Gastrocnemius medialis (tissue), 4 donors: ENCODE measurements around the gene PKM. TPM values are rescaled to one million over a fixed set of nuclear protein-coding genes. Genes with fewer than 3 reads are reported as not detected.
"Not testable (repeated sequence)": the region's sequence is repeated elsewhere in the genome, so short reads cannot be mapped to it uniquely, and the experiment has no call there.

ENCODE experiments used
- ATAC-seq, 2 donors: fragments of 150-250 bp; one replicate each; pipeline ENCODE4 v1.9.1; 2016
- DNase-seq, 2 donors: peaks; one replicate each; pipeline ENCODE4 v3.0.0-alpha.2; 2019
- H3K27ac ChIP-seq, 4 donors: fragments of 200-600 bp; sonication (generic); 1 replicate in 1 of 4; 2 replicates in 3 of 4; pipeline ENCODE4 v1.5.1; 2016 to 2018; ENCODE audit warnings: mild to moderate bottlenecking in 2 of 4, moderate library complexity in 1 of 4
- H3K27me3 ChIP-seq, 3 donors: fragments of 200-600 bp; sonication (generic) in 2 of 3; 1 replicate in 1 of 3; 2 replicates in 2 of 3; pipeline versions ENCODE4 v1.5.1 to v1.6.0; 2016 to 2019; ENCODE audit warnings: mild to moderate bottlenecking in 1 of 3, moderate library complexity in 1 of 3
- H3K36me3 ChIP-seq, 2 donors: fragments of 200-600 bp; sonication (generic) in 1 of 2; one replicate each; pipeline ENCODE4 v1.5.1; 2017 to 2018
- H3K4me1 ChIP-seq, 2 donors: fragments of 200-600 bp; sonication (generic) in 1 of 2; one replicate each; pipeline ENCODE4 v1.5.1; 2016 to 2017; ENCODE audit warnings: mild to moderate bottlenecking in 2 of 2
- H3K4me3 ChIP-seq, 4 donors: fragments of 200-600 bp; sonication (generic) in 3 of 4; 1 replicate in 1 of 4; 2 replicates in 3 of 4; pipeline ENCODE4 v1.5.1; 2016 to 2019; ENCODE audit warnings: mild to moderate bottlenecking in 2 of 4
- H3K9me3 ChIP-seq, 3 donors: fragments of 200-600 bp; sonication (generic) in 2 of 3; 1 replicate in 1 of 3; 2 replicates in 2 of 3; pipeline ENCODE4 v1.5.1; 2016 to 2019
- POLR2A ChIP-seq, 2 donors: fragments of 450-650 bp; IDR thresholded peaks; one replicate each; pipeline ENCODE4 v1.6.1; 2017; ENCODE audit warnings: antibody characterized with exemption in 2 of 2, mild to moderate bottlenecking in 2 of 2, moderate library complexity in 2 of 2
- in situ Hi-C, 4 donors: fragments of 200-750 bp; cut with MboI; loops; one replicate each; pipeline versions ENCODE4 v1.15.0 to v1.8.0; 2017; ENCODE audit warnings: low sequenced_read_pairs in 4 of 4
- intact Hi-C: fragments of 100-400 bp; cut with DNase I; formaldehyde crosslinking; loops from one replicate; pipeline ENCODE4 v1.15.1; 2023; ENCODE audit warnings: low total_unique reads
- total RNA-seq, 4 donors: library from RNA; depleted of rRNA; stranded (reverse); fragments of >200 nt; gene quantifications; one replicate each; pipeline versions ENCODE4 v1.1.0 to v1.2.3, GENCODE V29; 2016
- TF ChIP-seq, protein P1 (sequence below), 5 experiments: fragments of 450-650 bp in 3 of 5; fragments of 200-600 bp in 2 of 5; sonication (generic) in 2 of 5; IDR thresholded peaks in 4 of 5; conservative IDR thresholded peaks in 1 of 5; 1 replicate in 4 of 5; 2 replicates in 1 of 5; pipeline ENCODE4 v1.5.1; 2016 to 2019; ENCODE audit warnings: antibody characterized with exemption in 5 of 5, mild to moderate bottlenecking in 3 of 5, moderate library complexity in 3 of 5

Gene PKM
- total RNA-seq, 4 donors from 2014 or later: 691 to 946 (median 810) TPM

DNA sequence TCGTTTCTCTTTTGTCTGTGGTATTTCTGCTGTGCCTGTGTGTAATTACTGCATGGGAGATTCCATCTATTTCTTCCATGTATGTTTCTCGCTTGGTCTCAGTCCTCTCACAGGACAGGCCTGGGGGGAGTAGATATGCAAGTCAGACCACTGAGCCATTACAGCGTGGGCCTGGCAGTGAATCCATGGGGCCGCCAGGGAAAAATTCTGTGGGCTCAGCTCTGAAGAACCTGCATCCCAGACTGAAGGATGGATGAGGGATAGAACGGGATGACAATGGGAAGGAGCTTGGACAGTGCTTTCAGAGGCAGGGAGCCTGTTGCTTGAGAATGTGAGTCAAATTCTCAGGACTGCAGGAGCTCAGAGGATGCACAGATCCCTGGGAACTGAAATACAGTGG is 58.2 kb downstream of the PKM start:
- in situ Hi-C loops: loop anchor here in 3 of 4 donors (25.0 kb wide), 5 partner anchors 260 to 710 kb away; no protein-coding TSS in a partner anchor
- intact Hi-C loops: no loop called here
- no peak for TF ChIP-seq POLR2A (IDR thresholded peaks at IDR 0.05)
- TF ChIP-seq, protein P1, sequence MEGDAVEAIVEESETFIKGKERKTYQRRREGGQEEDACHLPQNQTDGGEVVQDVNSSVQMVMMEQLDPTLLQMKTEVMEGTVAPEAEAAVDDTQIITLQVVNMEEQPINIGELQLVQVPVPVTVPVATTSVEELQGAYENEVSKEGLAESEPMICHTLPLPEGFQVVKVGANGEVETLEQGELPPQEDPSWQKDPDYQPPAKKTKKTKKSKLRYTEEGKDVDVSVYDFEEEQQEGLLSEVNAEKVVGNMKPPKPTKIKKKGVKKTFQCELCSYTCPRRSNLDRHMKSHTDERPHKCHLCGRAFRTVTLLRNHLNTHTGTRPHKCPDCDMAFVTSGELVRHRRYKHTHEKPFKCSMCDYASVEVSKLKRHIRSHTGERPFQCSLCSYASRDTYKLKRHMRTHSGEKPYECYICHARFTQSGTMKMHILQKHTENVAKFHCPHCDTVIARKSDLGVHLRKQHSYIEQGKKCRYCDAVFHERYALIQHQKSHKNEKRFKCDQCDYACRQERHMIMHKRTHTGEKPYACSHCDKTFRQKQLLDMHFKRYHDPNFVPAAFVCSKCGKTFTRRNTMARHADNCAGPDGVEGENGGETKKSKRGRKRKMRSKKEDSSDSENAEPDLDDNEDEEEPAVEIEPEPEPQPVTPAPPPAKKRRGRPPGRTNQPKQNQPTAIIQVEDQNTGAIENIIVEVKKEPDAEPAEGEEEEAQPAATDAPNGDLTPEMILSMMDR (IDR thresholded peaks at IDR 0.05 in 4 of 5, conservative IDR thresholded peaks at IDR 0.05 in 1 of 5): no peak
- Histone ChIP-seq H3K4me1 (no peaks in the 10 kb centered on the region), H3K4me3 (no peak overlapping the region), H3K36me3 (no peaks in the 10 kb centered on the region), H3K27me3 (no peaks in the 10 kb centered on the region), H3K27ac (no peak overlapping the region), H3K9me3 (no peaks in the 10 kb centered on the region)
- no peak for ATAC-seq
- no peak for DNase-seq

DNA sequence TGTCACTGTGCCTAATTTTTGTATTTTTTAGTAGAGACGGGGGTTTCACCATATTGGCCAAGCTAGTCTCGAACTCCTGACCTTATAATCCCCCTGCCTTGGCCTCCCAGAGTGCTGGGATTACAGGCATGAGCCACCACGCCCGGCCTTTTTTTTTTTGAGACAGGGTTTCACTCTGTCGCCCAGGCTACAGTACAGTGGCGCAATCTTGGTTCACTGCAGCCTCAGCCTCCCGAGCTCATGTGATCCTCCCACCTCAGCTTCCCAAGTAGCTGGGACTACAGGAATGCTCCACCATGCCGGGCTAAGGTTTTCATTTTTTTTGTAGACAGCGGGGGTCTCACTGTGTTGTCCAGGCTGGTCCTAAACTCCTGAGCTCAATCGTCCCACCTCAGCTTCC is 59.0 kb downstream of the PKM start:
- H3K36me3 ChIP-seq, H3K27ac ChIP-seq, H3K9me3 ChIP-seq, DNase-seq, ATAC-seq, intact Hi-C loops, H3K27me3 ChIP-seq, H3K4me1 ChIP-seq, H3K4me3 ChIP-seq: not testable (repeated sequence)
- in situ Hi-C loops: loop anchor here in 3 of 4 donors (25.0 kb wide), 5 partner anchors 260 to 710 kb away; no protein-coding TSS in a partner anchor

DNA sequence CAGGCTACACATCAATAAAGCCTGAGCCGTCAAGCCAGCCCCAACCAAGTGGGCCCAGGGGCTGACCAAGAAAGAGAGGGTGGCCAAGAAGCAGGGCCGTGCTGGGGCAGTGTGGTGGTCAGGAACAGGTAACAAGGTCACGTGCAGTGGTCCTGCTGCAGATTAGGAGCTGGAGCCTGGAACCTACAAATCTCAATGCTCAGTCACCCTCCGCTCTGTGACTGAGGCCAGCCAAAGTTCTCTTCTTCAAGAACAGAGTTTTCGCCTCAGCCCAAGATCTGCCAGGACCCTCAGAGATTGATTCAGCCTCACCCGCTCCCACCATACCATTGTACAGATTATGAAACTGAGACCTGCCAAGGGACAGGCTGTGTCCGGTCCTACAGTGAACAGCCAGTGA is 60.3 kb downstream of the PKM start:
- Histone ChIP-seq H3K4me3 (no peak overlapping the region), H3K27ac (no peak overlapping the region), H3K36me3 (no peaks in the 10 kb centered on the region), H3K4me1 (no peaks in the 10 kb centered on the region), H3K27me3 (no peaks in the 10 kb centered on the region), H3K9me3 (no peaks in the 10 kb centered on the region)
- intact Hi-C loops (no loop called here), in situ Hi-C loops (loop anchor here in 3 of 4 donors (25.0 kb wide), 5 partner anchors 258 to 708 kb away; no protein-coding TSS in a partner anchor)
- DNase-seq: no peak
- ATAC-seq: no peak
- TF ChIP-seq, protein P1 (IDR thresholded peaks at IDR 0.05 in 4 of 5, conservative IDR thresholded peaks at IDR 0.05 in 1 of 5): no peak
- no peak for TF ChIP-seq POLR2A (IDR thresholded peaks at IDR 0.05)

DNA sequence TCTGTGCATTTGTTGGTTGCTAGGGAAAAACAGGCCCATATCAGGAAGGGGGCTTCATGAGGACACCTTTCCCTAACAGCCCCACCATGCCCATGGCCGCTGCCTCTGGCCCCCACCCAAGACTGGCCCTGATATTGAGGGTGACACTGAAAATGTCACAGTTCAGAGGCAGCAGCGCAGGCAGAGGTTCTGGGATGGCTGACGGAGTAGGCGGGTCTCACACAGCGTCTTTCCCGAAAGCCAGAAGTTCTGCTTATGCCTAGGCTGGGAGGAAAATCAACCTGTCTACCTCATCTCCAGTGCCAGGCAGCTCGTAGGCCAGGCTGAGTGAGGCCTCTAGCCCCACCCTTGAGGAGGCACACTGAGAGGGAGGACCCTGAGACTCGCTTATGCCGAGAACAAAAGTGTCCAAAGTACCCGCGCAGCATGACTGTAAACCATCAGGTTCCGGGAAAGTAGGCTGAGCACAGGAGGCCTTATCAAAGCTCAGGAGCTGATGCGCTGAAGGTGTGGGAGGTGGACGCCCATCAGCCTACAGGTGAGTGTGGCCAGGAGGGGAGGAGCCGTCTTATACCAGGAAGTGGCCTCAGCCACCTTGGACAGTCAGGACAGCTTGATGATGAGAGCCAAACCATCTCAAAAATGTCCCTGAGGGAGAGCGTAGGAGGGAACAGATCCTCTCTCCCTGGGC is 60.9 kb downstream of the PKM start:
- in situ Hi-C loops (loop anchor here in 3 of 4 donors (25.0 kb wide), 5 partner anchors 258 to 708 kb away; no protein-coding TSS in a partner anchor), intact Hi-C loops (no loop called here)
- no peak for TF ChIP-seq POLR2A (IDR thresholded peaks at IDR 0.05)
- TF ChIP-seq, protein P1 (IDR thresholded peaks at IDR 0.05 in 4 of 5, conservative IDR thresholded peaks at IDR 0.05 in 1 of 5): no peak

DNA sequence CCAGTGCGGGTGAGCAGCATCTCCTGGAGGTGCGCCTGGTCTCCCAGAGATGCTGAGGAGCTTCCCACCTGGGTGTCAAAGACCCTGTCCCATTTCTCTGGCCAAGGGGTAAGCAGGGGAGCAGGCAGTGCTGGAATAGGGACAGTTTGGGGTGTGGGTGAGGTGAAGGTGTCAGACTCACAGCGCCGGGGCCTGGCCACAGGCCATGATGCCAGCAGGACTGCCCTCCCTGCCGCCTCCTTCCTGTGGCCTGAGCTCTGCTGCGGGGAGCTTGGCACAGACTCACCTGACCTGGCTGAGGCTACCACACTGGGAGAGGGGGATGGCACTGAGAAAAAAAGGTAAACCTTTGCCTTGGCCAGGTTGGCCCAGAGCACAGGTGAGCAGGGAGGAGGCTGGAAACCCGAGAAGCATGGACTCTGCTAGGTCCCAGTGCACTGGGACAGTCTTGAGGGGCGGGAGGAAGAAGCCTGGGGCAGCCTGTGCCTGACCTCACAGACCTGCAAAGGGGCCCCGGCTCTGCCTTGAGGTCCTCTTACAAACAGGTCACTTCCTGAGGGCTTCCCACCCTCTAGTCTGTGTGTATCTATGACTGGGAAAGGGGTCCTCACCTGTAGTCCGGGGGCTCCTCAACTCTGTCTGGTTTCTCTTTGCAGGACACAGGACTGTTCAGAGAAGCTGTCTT is 61.6 kb downstream of the PKM start:
- no peak overlapping the region for H3K4me3 ChIP-seq
- H3K36me3 ChIP-seq: no peaks in the 10 kb centered on the region
- no peaks in the 10 kb centered on the region for H3K4me1 ChIP-seq
- no peak for TF ChIP-seq POLR2A (IDR thresholded peaks at IDR 0.05)
- TF ChIP-seq, protein P1 (IDR thresholded peaks at IDR 0.05 in 4 of 5, conservative IDR thresholded peaks at IDR 0.05 in 1 of 5): no peak
- intact Hi-C loops (no loop called here), in situ Hi-C loops (loop anchor here in 3 of 4 donors (25.0 kb wide), 5 partner anchors 257 to 707 kb away; no protein-coding TSS in a partner anchor)
- DNase-seq (no peak), ATAC-seq (no peak)
- H3K9me3 ChIP-seq: no peaks in the 10 kb centered on the region
- no peaks in the 10 kb centered on the region for H3K27me3 ChIP-seq
- H3K27ac ChIP-seq: no peak overlapping the region

More for the DNA sequence above, 60.9 kb downstream of the PKM start:
- Histone ChIP-seq H3K4me3 (no peak overlapping the region), H3K4me1 (no peaks in the 10 kb centered on the region), H3K36me3 (no peaks in the 10 kb centered on the region), H3K9me3 (no peaks in the 10 kb centered on the region), H3K27me3 (no peaks in the 10 kb centered on the region), H3K27ac (no peak overlapping the region)
- ATAC-seq: no peak
- DNase-seq: no peak
